ENCODE measurements around the gene PIGO.

PIGO gene

DNA sequence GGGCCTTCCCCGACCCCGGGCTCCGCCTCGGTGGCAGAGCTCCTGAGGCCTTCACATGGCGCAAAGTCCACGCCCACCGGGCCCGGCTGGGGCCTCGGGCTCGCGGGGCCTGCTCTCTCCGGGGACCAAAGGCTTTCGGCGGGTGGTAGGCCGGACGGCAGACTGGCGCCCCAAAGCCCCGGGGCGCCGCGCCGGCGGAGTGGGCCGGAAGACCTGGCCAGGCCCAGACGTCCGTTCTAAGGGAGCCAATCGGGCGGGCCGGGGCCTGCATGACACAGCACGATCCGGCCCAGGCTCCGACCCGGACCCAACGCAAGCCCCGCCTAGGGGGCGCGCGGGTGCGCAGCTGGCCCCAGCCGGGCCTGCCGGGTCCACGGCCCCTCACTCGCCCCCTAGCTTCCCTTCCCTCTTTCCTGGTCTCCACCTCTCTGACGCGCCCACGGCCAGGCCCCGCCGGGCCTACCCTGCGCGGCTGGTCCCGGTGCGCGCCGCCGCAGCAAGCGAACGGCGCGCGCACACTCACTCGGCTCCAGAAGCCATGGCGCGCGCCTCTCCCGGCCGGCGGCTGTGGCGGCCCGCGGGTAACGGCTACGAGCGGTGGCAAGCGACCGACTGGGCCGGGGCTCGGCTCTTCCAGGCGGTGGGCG lies 24.5 kb downstream of the PIGO start:
- DNase-seq (ENCODE audit: low read depth, low spot score), result peak; percentile 95

- no peak for DNase-seq (ENCODE audit: low read depth, low spot score)
These were observed 25.3 kb downstream of the PIGO start for GRCh38 chr9:35070823-35071813.

DNA sequence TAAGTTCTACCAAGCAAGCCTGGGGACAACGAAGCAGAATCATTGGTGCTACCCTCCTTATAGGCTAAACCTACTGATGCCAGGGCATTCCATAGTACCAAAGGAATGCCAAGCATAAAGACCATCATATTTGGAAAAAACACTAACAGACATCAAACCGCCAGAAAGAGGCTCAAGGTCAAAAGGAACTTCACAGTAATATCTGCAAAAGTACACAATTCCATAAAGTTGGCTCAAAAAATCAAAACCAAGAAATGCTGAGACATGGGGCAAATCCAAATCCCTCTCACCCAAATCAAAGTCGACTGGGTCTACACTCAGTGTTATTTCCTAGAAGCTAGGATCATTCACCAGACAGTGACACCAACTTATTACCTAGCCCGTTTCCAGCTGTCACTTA lies 27.4 kb downstream of the PIGO start:
- DNase-seq (ENCODE audit: low read depth, low spot score), result no peak

DNA sequence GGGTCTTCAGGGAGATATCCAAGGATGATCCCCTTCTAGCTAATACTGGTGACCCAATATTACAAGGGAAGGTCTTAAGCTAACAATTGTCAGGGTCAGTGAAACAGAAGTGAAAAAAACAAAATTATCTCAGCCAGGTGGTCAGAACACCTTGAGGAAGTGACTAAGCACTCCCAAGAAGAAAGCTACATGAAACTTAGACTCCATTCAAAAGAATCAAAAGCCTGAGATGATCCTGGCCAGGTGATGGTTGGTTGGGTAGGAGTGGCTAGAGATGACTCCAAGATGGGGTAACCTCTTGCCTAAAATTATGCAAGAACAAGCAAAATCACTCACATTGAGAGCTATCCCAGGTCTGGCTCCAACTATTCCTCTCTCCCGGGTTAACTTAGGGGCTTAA lies 29.3 kb downstream of the PIGO start:
- DNase-seq (ENCODE audit: low read depth, low spot score), result no peak

- no peak for DNase-seq (ENCODE audit: low read depth, low spot score)
These were observed 35.7 kb downstream of the PIGO start for GRCh38 chr9:35060548-35061207.

DNA sequence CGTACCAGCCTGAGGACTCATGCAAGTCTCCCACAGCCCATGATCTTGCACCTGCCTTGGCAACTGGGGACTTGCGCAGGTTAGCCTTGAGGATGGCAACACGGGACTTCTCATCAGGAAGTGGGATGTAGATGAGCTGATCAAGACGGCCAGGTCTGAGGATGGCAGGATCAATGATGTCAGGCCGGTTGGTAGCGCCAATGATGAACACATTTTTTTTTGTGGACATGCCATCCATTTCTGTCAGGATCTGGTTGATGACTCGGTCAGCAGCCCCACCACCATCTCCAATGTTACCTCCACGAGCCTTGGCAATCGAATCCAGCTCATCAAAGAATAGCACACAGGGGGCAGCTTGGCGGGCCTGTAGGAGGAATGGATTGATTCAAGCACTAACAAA lies 37.0 kb downstream of the PIGO start:
- DNase-seq (ENCODE audit: low read depth, low spot score), result no peak

GRCh38 chr9:35057271-35057620 lies 39.1 kb downstream of the PIGO start:
- DNase-seq (ENCODE audit: low read depth, low spot score), result no peak

GRCh38 chr9:35056571-35057270 lies 39.7 kb downstream of the PIGO start:
- no peak for DNase-seq (ENCODE audit: low read depth, low spot score)

GRCh38 chr9:35054871-35055644 lies 41.3 kb downstream of the PIGO start:
- no peak for DNase-seq (ENCODE audit: low read depth, low spot score)

DNA sequence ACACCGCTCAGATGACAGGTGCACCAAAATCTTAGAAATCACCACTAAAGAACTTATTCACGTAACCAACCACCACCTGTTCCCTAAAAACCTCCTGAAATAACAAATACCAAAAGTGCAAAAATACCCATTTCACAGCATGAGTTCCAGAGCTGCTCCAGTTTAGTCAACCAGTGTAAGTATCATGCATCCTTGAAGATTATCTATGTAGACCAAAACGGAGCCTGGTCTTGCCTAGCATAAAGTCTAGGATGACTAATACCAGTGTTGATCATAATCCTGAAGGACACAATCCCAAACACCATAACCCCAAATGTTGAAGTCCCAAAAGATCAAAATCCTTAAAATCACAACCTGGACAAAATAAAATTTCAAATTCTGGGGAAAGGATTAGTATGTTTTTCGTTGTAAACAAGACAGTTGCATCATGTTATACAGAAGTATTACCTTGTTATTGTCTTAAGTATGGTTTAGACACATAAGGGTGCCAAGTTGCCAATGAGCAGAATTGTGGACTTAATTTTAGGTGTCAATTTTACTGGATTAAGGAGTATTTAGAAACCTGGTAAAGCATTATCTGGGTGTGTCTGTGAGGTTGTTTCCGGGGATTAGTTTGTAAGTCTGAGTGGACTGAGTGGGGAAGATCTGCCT lies 42.1 kb downstream of the PIGO start:
- DNase-seq (ENCODE audit: low read depth, low spot score), result no peak

DNA sequence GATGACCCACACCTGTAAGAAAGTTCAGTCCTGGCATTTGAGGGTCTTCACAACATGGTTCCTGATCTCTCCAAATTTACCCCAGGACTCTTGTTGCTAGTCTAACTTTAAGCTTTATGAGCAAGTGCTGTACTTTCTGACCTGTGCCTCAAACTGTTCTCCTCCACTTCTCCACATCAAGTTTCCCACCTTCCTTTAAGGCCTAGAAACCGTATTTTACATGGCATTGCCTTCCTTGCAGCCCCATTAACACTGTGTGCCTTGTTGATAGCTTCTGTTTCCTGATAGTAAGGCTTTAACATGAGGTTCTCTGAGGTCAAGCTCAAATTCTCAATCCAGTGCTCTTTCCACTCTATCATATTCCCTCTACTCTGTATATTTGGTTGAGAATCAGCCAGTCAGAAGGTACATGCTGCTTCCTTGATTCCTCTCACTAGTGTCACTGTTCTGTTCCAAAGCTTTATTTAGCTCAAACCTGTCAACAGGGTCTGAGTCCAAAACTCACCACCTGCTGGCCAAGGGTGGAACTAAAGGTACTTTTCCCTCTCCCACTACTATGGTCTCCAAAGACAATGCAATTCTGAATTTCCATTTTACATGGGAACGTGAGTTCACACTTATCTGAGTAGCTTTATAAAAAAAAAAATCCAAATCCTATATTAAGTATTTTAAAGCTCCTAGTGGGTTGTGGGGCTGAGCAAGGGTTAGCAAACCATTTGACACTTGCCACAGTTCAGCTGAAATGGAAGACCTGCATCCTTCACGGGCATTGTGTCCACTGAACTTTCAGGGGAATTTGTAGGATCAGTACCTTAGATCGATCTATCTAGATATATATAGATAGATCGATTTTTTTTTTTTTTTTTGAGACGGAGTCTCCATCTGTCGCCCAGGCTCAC lies 45.1 kb downstream of the PIGO start:
- DNase-seq (ENCODE audit: low read depth, low spot score), result peak; percentile 62

- DNase-seq (ENCODE audit: low read depth, low spot score), result no peak
These were observed 47.9 kb downstream of the PIGO start for GRCh38 chr9:35048511-35048910.

- DNase-seq (ENCODE audit: low read depth, low spot score), result no peak
These were observed 52.3 kb downstream of the PIGO start for GRCh38 chr9:35044071-35044470.

- DNase-seq (ENCODE audit: low read depth, low spot score), result no peak
These were observed 53.4 kb downstream of the PIGO start for GRCh38 chr9:35042891-35043545.

DNA sequence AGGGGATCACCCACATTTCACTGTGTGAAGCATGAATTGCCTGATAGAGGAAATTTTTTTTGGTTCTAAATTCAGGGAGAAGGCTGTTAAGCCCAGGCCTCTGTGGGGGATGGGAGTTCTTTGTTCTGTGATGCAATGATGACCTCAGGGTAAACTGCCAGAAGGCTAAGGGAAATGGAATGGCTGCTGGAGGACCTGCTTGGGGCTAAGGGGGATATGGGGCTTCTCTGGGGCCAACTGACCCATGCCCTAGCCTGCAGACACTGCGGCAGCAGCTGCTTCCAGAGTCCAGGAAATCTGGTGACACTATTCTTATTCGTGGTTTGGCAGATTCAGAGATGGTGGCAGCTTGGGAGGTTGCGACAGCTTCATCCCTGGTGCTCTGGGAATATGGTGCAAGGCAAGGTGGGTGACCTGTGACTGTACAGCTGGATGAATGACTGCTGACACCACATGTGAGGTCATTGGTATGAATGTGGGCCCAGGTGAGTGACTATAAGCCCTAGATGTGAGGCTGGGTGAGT lies 54.2 kb downstream of the PIGO start:
- peak; percentile 34 for DNase-seq (ENCODE audit: low read depth, low spot score)

Data from ELF-1 (cell line).